GM19025 (cell line): ENCODE measurements around the gene FAM83C.
"Not testable (repeated sequence)": the region's sequence is repeated elsewhere in the genome, so short reads cannot be mapped to it uniquely, and the experiment has no call there.

Experiments used
- ATAC-seq: cut with Tn5 transposase; IDR thresholded peaks from one replicate; pipeline ENCODE4 v1.9.1; 2021; ENCODE audit warnings: mild to moderate bottlenecking, low read depth, moderate library complexity; ENCODE audit not compliant: unreplicated experiment

The FAM83C gene

DNA sequence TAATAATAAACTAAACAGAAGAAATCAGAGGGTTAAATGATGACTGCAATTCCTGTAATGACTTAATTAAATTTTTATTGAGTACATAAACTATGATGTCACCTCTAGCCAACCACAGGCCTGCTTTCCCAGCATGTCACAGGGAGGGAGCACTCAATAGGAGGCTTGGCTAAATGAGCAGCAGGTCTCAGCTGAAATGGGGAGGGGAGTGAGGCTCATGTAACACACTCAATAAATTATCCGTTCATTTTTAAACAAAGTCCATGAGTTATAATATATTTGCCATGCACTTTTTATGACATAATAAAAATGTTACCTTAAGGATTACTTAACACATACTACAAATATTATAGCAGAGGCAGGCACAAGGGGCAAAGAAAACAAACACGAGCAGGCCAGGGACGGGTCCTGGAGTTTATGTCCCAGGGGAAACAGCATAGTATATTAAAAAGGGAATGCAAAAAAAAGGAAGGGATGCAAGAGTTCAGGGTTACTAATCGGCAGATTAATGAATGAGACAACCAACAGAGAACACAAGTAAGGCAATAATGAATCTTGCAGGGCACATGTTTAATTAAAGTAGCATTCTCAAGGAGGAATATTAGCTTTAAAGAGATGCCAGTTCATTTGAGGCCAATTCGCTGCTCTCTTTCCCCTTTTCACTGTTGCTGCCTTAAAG lies 27.1 kb upstream of the FAM83C start:
- ATAC-seq: no peak

DNA sequence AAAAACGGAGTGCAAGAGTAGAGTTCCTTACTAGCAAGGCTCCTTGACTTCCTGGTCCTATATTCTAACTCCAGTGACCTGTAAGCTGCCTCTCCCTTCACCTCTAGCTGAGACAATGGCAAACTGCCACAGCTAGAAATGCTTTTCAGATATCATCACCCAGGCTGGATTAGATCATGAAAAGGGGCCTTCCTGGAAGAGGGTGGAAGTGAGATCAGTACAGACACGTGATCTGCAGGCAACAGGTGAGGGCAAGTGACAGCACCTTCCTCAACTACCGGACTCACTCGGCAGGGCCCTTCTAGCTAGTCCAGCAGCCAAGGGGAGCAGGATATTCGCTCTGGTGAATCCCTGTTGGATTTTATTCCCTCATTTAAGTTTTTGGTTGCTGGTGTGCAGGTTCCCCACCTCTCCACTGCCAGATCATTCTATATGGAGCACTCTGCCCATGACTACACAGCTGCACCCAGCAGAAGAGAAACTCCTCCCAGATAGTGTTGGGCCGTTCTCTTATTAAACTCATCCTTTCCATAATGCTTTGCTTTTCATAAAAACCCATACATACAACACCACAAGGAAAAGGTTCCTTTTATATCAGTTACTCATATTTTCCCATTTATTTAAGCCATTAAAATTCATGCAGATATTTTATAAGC lies 26.4 kb upstream of the FAM83C start:
- no peak for ATAC-seq

DNA sequence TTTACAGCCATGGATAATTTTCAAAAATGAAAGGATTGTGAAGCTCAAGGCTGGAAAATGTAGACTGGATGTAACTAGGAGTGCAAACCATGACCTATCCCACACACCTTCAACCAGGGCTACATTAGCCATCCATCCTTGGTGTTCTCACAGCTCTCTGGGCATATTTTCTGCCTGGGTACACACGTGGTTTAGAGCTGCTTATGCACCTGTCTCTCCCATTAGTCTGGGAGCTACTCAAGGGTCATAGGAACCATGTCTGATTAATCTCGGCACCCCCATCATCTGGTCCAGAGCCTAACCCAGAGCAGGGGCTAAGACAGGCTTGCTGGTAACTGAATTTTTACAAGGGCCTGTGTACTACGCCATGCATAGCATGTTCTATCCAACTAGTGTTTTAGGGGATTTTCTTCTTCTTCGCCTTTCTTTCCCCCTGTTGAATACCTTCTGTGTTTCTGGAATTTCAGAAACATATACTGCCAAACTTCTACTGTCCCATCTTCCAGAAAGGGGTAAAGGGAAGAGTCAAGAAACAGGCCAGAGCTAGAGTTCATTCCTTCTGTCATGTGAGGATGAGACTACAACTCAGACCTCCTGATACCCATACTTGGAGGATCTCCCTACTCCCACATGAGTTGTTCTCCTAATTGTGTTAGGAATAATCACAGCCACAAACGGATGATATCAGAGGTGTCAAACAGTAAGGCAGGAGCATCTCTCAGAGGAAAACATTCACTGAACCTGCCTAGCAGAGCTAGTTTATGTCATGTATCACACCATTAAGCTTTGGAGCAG lies 25.4 kb upstream of the FAM83C start:
- no peak for ATAC-seq

DNA sequence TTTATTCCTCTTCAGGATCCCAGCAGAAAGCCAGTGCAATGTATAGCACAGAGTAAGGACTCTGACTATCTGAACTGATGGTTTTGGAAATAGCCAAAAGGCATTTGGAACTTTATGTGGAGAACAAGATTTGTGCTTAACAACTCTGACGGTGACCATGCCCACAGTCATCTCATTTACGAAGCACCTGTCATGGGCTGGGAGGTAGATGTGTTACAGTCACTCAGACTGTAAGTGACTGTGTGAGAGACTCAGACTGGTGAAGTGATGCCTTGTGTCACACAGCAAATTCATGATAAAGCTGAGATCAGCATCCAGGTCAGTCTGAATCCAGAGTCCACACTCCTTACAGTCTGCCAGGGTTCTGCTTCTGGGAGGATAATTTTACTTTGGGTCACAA lies 23.9 kb upstream of the FAM83C start:
- ATAC-seq: no peak

DNA sequence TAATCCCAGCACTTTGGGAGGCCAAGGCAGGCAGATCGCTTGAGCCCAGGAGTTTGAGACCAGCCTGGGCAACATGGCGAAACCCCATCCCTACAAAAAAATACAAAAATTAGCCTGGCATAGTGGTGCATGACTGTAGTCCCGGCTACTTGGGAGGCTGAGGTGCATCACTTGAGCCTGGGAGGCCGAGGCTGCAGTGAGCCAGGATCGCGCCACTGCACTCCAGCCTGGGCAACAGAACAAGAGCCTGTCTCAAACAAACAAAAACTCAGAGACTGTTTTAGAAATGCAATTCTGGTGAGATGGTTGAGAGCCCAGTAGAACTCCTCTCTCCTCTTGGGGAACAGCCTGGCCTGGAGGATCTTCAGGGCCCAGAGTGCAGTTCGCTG lies 23.4 kb upstream of the FAM83C start:
- ATAC-seq: not testable (repeated sequence)

DNA sequence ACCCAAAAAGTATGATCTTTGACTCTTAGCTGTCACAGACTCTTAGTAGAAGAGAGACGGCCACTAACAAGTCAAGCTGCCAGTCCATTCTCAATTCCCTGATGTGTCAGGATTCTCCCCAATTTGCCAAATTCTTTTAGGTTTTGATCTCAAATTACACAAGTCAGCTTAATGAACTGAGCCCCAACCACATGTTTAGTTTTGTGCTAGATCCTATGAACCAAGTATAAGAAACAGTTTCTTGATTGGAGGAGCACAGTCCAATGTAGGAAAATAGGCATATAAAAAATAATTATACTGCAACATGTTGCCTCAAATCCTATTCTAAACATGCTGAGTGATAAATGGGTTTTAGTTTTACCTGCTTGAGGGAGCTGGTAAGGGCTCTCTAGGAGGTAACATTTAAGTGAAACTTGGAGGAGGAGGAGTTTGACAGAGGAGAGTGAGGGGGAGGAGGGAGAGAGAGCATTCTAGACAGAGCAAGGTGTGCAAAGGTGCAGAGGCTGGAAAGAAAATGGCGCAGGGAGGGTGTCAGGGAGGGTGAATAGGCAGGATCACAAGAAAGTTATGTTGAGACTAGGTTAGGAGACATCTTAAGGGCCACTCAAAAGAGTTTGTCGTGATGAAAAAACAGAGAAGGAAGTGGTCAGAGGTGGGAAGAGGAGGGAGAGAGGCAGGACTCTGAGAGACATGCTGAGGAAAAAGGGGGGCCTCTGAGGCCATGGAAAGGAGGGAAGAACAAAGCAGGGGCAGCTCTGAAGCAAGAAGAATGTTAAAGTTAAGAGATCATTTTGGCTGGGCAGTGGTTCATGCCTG lies 22.8 kb upstream of the FAM83C start:
- no peak for ATAC-seq

DNA sequence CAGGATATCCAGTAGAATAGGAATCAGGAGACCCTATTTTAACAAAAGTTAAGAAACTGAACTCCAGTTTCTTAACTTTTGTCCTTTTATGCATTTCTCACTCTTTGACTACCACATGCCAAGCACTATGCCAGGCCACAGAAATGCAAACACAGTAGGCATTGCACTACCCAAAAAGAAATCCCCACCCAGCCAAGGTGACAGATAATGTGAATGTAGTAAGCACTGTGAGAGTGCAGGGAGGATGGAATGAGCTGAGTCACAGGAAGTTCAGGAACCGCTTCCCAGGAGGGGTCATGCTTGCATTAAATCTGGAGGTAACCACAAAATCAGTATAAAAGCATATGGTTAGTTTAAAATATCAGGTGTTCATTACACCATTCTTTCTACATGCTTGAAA lies 20.1 kb upstream of the FAM83C start:
- ATAC-seq: no peak

DNA sequence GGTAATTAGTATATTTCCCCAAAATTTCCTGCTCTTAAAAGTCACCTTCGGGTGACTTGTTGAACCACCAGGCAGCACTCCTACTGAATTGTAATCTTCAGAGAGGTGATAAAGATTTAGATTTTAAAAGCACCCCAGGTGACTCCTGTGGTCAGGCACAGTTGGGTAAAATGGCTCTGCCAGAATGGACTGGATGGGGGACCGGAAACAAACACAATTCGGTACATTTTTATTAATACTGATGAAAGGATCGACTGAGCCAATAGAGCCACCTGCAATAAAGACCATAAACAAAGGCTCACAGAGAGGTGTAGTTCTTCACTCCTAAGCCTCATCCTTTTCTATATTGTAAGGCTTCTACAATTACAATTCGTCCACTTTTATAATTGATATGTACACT lies 19.6 kb upstream of the FAM83C start:
- no peak for ATAC-seq

DNA sequence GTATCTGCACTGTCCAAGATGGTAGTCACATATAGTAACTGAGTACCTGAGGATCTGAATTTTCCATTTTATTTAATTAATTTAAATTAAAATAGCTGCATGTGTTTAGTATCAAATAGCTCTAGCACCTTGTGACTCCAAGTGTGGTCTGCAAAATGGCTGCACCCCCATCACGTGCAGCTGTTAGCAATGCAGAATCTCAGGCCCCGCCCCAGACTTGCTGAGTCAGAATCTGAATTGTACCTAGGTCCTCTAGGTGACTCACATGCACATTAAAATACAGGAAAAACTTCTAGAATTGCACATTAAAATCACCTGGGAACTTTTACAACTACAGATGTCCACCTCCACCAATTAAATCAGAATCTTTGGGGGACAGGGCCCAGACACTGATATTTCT lies 19.2 kb upstream of the FAM83C start:
- ATAC-seq: no peak

DNA sequence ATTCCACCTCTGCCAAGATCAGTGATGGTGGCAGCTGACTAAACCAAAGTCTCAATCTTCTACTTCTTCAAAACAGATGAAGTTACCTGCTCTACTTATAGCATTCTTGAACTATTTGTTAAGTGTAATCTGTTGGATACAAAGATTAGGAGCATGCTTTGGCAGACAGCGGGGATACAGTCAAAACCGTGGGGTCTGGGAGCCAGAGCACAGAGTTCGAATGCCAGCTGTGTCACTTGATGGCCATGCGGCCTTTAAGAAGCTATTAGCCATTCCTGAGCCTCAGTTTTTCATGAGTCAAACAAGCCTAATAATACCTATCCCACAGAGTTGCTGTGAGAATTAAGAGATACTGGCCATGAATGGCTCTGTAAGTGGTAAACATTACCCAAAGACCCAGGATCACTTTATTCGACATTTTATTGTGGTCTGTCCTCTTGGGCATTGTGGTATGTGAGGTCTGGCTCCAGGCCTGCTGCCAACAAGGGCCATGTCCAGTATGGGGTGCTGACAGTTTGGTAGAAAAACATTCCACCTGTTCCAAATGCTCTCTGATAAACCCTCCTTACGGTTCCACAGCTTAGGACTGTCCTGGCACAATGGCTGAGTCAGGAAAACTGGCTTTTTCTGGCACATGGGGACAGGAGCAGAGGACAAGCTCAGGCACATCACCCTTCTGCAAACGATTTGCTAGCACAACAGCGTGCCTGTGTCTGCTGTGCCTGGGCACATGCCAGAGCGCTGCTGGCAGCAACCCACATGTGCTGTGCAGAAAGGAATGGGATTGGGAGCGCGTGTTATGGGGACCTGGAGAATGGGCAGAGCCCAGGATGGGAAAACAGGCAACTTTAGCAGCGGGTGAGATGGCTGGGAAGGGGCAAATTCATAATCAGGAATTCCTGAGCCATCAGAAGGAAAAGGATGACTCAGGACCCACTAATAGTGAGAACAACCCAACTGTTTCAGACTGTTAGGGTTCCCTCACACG lies 15.7 kb upstream of the FAM83C start:
- no peak for ATAC-seq

DNA sequence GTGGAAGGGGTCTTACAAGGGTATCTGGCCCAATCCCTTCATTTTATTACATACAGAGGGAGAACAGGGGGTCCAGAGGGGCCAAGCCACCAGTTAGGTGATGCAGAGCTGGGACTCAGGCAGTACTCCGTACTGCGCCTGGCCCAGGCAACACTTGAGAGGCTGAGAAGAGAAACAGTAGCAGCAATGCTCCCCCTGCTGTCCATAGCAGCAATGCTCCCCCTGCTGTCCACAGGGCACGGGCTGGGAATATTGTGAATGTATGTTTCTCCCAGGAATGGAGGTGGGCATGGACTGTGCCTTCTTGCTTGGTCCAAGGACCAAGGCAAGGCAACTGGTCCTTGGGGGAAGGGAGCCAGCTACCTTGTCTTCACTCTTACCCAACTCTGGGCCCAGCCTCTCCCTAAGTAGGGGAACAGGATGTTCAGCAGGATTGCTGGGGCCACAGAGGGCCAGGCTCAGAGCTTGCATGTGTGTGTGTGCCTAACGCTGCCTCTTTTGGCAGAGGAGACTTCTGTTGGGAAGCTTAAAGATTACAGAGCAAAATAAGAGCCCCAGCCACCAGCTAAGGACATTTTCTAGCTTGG lies 14.8 kb upstream of the FAM83C start:
- ATAC-seq: no peak

DNA sequence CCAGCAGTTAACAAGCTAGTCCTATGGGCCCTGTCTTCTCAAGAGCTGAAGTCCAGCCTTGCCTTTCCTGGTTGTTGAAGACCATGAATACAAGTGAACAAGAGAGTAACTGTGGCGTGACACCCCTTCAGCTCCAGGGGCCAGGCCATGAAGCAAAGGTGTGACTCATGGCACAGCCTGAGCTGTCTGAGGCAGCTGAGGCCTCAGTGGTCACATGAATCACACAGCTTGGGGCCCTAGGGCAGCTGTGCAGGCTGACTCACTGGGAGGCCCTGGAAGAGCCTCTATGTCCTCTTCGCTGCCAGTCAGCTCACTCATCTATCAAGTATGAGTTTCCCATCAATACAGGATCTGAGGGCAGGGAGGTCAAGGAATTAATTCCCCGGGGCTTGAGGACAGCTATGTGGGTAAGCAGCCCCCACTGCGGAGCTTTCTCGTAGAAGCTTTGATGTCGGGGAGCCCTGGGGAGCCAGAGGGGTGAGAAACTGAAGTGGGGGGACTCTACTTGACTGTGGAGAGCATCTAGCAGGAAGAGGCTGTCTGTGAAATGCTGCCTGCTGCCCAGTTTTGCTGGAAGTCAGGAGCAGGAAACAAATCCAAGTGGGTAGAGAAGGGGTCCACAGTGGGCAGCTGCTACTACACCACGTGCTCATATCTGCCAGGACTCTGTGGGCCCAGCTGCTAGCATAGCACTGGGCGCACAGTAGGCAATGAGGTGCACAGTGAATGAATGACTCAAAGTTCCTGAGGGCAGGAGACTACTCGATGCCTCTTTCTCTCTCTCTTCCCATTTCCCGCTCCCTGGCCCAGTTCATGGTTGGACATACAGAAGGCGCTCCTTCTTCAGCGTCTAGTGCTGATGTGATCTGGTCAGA lies 13.7 kb upstream of the FAM83C start:
- ATAC-seq: no peak

DNA sequence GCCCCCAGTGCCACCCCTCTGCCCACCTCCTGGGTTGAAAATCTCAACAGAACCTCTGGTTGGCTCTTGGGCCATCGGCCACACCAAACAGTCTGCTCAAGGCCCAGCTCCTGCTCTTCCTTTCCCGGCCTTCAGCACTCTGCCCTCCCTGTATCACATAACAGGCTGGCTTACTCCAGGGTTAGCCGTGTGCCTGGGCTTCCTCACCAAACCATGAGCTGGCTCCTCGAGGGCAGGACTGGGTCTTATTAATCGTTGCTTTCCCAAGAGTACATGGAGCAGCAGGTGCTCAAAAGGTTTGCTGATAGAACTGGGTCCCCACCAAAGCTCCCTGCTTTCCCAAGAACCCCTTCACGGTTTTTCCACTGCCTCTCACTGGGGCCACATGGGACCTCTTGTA lies 12.7 kb upstream of the FAM83C start:
- no peak for ATAC-seq

DNA sequence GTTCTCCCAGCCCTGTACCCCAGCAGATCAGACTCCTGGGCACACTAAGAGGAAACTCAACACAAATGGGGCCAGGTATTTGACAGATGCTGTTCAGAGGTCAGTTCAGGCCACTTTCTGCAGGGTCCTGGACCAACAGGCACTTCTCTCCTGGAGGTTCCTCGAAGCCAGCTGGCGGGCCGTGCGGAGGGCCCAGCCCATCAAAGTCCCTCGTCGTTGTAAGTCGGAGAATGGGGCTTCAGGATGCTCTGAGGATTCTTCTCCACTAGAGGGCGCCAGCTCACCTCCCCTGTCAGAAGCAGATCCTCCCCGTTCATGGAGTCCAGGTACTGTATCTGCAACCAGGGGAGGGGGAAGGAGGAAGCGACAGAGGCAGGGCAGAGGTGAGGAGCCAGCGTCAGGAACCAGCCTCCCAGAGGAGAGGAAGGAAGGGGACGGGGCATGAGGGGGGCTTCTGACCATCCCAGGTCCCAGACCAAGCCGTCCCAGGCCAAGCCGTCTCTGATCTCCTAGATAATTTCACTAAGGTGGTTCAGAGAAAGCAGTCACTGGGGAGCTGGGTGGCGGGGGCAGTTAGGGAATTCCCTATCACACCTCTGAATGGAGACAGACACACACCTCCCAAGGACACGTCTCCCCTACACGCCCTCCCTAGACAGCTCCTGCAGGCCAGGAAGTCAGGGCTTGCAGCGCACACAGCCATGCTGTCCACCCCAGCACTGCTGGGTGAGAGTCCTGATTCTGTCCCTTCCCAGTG lies 11.7 kb upstream of the FAM83C start:
- ATAC-seq: no peak

DNA sequence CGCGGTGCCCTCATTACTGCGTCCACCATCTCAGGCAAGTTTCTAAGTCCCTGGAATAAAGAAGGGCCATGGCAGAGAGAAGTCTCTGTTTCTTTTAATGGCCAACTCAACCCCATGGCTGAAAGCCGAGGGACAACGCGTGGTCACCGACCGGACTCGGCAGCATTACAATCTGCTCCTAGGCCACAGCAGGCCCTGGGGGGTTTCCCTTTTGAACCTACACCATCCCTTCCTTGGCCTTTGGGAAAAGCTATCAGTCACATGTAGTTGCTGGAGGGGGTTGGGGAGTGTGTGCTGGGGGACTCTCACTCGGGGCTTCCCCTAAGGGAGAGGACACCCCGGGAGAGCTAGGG lies 11.1 kb upstream of the FAM83C start:
- no peak for ATAC-seq

DNA sequence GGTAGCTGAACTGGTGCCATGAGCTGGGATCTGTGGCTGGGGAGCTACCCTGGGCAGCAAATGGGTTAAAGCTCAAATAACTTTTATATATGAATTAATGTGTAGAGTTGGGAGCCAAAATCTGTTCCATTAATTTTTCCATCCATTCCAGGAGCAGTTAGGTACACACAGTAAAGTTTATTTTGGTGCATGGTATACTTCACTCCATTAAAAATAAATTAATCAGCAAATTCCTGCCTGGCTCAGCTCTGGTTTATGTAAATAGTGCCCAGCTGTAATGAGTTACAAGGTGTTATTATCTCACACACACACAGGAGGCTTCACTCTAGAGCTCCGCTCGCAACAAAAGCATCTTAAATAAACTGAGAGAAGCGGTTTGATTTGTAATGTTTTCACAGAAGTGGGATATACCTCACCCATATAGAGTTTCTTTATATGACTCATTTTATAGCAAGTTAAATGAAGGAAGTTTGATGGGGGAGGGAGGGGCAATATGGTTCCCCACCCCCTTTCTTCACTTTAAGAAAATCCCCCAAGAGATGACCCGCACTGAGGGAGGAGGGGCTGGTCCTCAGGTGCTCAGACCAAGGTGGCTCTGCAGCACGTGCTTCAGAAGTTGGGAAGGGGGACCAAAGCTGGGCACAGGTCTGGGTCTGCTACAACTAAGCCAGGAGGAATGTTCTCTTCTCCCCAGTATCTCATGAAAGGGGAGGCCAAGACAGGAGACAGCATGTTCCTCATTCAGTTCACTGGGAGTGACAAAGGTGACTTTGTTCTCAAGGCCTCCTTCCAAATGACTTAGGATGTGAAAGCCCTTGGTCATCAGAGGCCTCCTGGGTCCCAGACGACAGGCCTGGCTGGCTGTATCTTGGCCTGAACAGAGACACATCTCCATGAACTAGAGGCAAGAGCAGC lies 10.5 kb upstream of the FAM83C start:
- ATAC-seq: no peak

DNA sequence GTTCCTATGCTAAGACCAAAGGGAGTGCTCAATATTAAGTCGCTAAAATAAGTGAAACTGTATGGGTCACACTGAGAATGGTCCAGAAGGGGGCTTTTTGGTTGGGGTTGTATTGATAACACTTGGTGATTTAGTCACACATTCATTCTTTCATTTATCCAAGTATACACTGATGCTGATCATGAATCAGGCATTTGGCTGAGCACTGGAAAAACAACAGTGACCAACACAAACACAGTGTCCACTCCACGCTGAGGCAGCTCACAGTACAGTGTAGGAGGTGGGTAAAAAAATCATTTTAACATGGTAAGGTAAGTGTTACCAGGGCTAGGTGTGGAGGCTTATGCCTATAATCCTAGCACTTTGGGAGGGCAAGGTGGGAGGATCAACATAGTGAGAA lies 9.2 kb upstream of the FAM83C start:
- no peak for ATAC-seq
